IPS-15b (cell line): ENCODE measurements around the gene NBAS.
"Not testable (repeated sequence)": the region's sequence is repeated elsewhere in the genome, so short reads cannot be mapped to it uniquely, and the experiment has no call there.

Source experiments
- H3K27me3 ChIP-seq: one replicate; pipeline ENCODE4 v1.6.1; 2013; ENCODE audit warnings: low read length; ENCODE audit not compliant: control insufficient read depth, insufficient read depth
- H3K36me3 ChIP-seq: one replicate; pipeline ENCODE4 v1.6.1; 2013; ENCODE audit warnings: low read length; ENCODE audit not compliant: control insufficient read depth, insufficient read depth
- H3K4me1 ChIP-seq: one replicate; pipeline ENCODE4 v1.6.1; 2013; ENCODE audit warnings: mild to moderate bottlenecking, low read length; ENCODE audit not compliant: control insufficient read depth, insufficient read depth
- H3K4me3 ChIP-seq: one replicate; pipeline ENCODE4 v1.5.1; 2013; ENCODE audit warnings: low read depth, low read length
- H3K9ac ChIP-seq: one replicate; pipeline ENCODE4 v1.6.1; 2013; ENCODE audit warnings: low read depth, mild to moderate bottlenecking, low read length
- H3K9me3 ChIP-seq: one replicate; pipeline ENCODE4 v1.6.1; 2013; ENCODE audit warnings: mild to moderate bottlenecking, low read length; ENCODE audit not compliant: control insufficient read depth, insufficient read depth

The NBAS gene

DNA sequence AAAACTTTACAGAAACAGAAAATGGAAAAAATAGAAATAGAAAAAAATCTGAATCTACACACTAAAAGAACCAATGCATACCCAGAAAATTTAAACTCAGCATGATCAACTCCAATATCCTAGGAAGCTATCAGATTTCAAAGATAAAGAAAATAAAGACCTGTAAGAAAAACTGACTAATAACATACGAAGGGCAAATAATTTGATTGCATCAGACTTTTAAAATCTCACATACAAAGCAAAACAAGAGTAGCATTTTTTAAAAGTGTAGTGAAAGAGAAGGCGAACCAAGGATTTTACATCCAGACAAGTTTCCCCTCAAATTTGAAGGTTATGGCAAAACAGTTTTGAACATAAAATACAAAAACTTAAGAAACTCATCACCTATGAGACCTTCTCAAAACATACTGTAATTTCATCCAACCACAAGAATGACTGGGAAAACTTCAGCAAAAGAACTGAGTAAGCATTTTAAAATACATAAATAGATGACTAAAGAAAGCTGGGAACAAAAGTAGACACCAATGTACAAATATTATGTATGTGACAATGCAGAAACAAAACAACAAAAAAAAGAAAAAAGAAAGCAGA is 54.8 kb downstream of the NBAS start:
- no peak overlapping the region for H3K9ac ChIP-seq

DNA sequence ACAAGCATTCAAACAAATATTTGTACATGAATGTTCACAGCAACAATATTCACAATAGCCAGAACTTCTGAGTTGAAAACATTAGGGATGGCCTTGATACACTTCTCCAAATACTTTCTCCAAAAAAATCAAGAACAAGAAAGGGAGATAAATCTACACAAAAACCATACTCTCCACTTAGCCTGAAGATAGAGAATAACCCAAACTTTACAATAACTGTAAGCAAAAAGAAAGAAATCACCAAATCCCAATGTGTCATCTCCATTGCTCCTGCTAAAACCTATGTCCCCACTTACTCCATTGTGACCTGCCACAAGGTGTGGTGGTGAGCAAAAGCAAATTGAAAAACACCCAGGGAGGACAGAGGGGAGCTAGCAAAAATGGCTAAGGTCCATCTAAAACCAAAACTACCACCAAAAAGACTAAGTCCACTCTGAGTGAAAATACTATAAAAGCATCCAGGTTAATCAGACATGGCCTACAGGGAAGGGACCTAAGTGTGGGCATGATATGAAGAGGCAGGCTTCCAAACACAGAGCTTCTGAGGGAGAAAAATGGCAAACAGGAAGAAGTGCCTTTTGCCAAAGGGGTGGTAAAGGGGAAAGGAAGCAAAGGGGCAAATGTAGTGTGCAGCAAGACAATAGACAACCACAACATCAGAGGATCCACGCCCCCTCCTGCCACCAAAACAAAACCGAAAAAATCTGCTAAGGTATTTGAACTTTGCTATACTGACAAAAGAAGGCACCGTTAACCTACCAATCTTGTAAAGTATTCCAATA is 56.1 kb downstream of the NBAS start:
- Histone ChIP-seq H3K36me3 (no peaks in the 10 kb centered on the region), H3K9ac (no peak overlapping the region), H3K4me1 (no peaks in the 10 kb centered on the region), H3K9me3 (no peaks in the 10 kb centered on the region), H3K27me3 (no peaks in the 10 kb centered on the region), H3K4me3 (no peak overlapping the region)

More for the DNA sequence above, 54.8 kb downstream of the NBAS start:
- no peaks in the 10 kb centered on the region for H3K36me3 ChIP-seq
- H3K4me1 ChIP-seq, result no peaks in the 10 kb centered on the region
- H3K27me3 ChIP-seq, result no peaks in the 10 kb centered on the region
- no peaks in the 10 kb centered on the region for H3K9me3 ChIP-seq
- H3K4me3 ChIP-seq, result no peak overlapping the region

DNA sequence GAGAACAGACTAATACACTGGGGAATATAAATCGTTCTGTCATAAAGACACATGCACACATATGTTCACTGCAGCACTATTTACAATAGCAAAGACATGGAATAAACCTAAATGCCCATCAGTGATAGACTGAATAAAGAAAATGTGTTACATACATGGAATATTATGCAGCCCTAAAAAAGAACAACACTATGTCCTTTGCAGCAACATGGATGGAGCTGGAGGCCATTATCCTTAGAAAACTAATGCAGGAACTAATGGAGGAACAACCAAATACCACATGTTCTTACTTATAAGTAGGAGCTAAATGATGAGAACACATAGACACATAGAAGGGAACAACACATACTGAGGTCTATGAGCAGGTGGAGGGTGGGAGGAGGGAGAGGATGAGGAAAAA is 61.9 kb downstream of the NBAS start:
- not testable (repeated sequence) for H3K27me3 ChIP-seq, H3K9ac ChIP-seq, H3K4me1 ChIP-seq, H3K9me3 ChIP-seq, H3K36me3 ChIP-seq, H3K4me3 ChIP-seq

DNA sequence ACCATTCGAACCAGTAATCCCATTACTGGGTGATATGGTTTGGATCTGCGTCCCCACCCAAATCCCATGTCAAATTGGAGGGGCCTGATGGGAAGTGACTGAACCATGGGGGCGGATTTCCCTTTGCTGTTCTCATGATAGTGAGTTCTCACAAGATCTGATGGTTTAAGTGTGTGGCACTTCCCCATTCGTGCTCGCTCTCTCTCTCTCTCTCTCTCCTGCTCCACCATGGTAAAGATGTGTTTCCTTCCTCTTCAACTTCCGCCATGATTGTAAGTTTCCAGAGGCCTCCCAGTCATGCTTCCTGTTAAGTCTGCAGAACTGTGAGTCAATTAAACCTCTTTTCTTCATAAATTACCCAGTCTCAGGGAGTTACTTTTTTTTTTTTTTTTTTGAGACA is 62.6 kb downstream of the NBAS start:
- Histone ChIP-seq H3K36me3 (no peaks in the 10 kb centered on the region), H3K9ac (no peak overlapping the region), H3K27me3 (no peaks in the 10 kb centered on the region), H3K9me3 (no peaks in the 10 kb centered on the region), H3K4me3 (no peak overlapping the region), H3K4me1 (no peaks in the 10 kb centered on the region)

- Histone ChIP-seq H3K9me3 (no peaks in the 10 kb centered on the region), H3K9ac (no peak overlapping the region), H3K4me3 (no peak overlapping the region), H3K27me3 (no peaks in the 10 kb centered on the region), H3K36me3 (no peaks in the 10 kb centered on the region), H3K4me1 (no peaks in the 10 kb centered on the region)
Observed at GRCh38 chr2:15494877-15495276, 66.3 kb downstream of the NBAS start.

DNA sequence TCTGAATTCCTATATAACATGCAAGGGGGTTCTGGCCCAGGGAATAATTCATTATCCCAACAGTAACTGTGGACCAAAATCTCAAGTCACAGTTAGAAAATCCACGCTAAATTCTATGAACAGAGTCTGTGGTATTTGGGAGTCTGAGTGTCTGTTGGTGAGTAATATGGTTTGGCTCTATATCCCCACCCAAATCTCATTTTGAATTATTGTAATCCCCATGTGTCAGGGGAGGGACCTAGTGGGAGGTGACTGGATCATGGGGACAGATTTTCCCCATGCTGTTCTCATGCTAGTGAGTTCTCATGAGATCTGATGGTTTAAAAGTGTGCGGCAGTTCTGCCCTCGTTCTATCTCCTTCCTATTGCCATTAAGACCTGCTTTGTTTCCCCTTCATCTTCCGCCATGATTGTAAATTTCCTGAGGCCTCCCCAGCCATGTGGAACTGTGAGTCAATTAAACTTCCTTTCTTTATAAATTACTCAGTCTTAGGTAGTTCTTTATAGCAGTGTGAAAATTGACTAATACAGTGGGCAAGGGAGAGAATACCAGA is 68.3 kb downstream of the NBAS start:
- no peak overlapping the region for H3K9ac ChIP-seq
- no peak overlapping the region for H3K4me3 ChIP-seq
- no peaks in the 10 kb centered on the region for H3K27me3 ChIP-seq
- H3K36me3 ChIP-seq, result no peaks in the 10 kb centered on the region
- no peaks in the 10 kb centered on the region for H3K4me1 ChIP-seq
- H3K9me3 ChIP-seq, result no peaks in the 10 kb centered on the region

- Histone ChIP-seq H3K27me3 (no peaks in the 10 kb centered on the region), H3K9me3 (no peaks in the 10 kb centered on the region), H3K36me3 (no peaks in the 10 kb centered on the region), H3K4me1 (no peaks in the 10 kb centered on the region), H3K9ac (no peak overlapping the region), H3K4me3 (no peak overlapping the region)
Observed at GRCh38 chr2:15486770-15487169, 74.4 kb downstream of the NBAS start.

- H3K4me3 ChIP-seq, result no peak overlapping the region
- H3K36me3 ChIP-seq, result no peaks in the 10 kb centered on the region
- no peaks in the 10 kb centered on the region for H3K9me3 ChIP-seq
- no peak overlapping the region for H3K9ac ChIP-seq
- H3K27me3 ChIP-seq, result no peaks in the 10 kb centered on the region
- H3K4me1 ChIP-seq, result no peaks in the 10 kb centered on the region
Observed at GRCh38 chr2:15485949-15486348, 75.2 kb downstream of the NBAS start.

DNA sequence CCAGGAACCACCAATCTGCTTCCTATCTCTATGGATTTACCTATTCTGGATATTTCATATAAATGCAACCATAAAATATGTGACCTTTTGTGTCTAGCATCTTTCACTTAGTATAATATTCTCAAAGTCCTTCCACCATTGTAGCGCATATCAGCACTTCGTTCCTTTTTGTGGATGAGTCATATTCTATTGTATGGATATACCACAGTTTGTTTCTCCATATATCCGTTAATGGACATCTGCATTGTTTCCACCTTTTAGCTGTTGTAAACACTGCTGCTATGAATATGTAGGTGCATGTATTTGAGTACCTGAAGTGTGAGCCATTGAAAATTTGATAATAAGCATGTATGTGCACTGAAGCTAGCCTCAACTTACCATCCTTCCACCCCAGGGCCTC is 80.1 kb downstream of the NBAS start:
- H3K9ac ChIP-seq, result no peak overlapping the region
- no peaks in the 10 kb centered on the region for H3K9me3 ChIP-seq
- H3K4me3 ChIP-seq, result no peak overlapping the region
- H3K36me3 ChIP-seq, result no peaks in the 10 kb centered on the region
- no peaks in the 10 kb centered on the region for H3K4me1 ChIP-seq
- no peaks in the 10 kb centered on the region for H3K27me3 ChIP-seq

DNA sequence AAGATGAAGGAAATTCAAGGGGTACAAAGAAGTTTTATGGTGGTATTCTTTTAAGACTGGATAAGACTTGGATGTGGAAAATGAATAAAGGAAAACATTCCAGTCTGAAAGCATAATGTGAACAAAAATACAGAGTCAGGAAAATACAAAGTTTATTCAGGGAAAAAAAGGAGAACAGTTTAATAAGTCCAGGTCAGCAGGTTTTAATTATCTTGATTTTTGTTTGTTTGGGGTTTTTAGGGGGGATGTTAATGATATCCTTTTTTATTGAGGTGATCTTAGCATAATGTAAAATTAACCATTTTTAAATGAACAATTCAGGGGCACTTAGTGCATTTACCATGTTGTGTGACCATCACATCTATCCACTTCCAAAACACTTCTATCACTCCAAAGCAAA is 80.6 kb downstream of the NBAS start:
- Histone ChIP-seq H3K36me3 (no peaks in the 10 kb centered on the region), H3K9ac (no peak overlapping the region), H3K4me3 (no peak overlapping the region), H3K9me3 (no peaks in the 10 kb centered on the region), H3K27me3 (no peaks in the 10 kb centered on the region), H3K4me1 (no peaks in the 10 kb centered on the region)

DNA sequence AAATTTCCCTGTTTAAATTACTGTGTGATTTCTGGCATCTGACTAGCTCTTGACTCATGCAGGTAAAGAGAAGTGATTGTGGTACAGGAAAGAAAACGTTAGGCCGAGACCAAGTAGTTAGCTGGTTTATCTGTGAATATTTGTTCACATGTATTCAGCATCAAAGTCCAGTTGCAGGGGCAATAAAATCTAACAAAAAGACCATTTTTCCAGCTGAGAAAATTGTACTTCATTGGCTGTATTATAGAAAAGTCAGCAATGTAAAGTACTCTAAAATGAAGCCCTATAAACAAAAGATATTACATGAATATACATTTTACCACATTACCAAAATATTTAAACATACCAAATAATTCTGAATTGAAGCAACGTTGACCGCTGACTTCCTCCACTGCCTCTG is 88.3 kb downstream of the NBAS start:
- no peaks in the 10 kb centered on the region for H3K4me1 ChIP-seq
- no peaks in the 10 kb centered on the region for H3K9me3 ChIP-seq
- no peak overlapping the region for H3K4me3 ChIP-seq
- H3K27me3 ChIP-seq, result no peaks in the 10 kb centered on the region
- peaks cover 3% of the 10 kb centered on the region for H3K36me3 ChIP-seq
- H3K9ac ChIP-seq, result no peak overlapping the region

GRCh38 chr2:15472133-15472532 is 89.0 kb downstream of the NBAS start:
- no peaks in the 10 kb centered on the region for H3K27me3 ChIP-seq
- no peaks in the 10 kb centered on the region for H3K9me3 ChIP-seq
- no peaks in the 10 kb centered on the region for H3K4me1 ChIP-seq
- peaks cover 3% of the 10 kb centered on the region for H3K36me3 ChIP-seq
- no peak overlapping the region for H3K9ac ChIP-seq
- H3K4me3 ChIP-seq, result no peak overlapping the region
